HG03139 (cell line): ENCODE results near the gene ADRA2C.

Experiments used
- ATAC-seq: cut with Tn5 transposase; IDR thresholded peaks from one replicate; pipeline ENCODE4 v1.9.1; 2021; ENCODE audit not compliant: unreplicated experiment

Gene ADRA2C

DNA sequence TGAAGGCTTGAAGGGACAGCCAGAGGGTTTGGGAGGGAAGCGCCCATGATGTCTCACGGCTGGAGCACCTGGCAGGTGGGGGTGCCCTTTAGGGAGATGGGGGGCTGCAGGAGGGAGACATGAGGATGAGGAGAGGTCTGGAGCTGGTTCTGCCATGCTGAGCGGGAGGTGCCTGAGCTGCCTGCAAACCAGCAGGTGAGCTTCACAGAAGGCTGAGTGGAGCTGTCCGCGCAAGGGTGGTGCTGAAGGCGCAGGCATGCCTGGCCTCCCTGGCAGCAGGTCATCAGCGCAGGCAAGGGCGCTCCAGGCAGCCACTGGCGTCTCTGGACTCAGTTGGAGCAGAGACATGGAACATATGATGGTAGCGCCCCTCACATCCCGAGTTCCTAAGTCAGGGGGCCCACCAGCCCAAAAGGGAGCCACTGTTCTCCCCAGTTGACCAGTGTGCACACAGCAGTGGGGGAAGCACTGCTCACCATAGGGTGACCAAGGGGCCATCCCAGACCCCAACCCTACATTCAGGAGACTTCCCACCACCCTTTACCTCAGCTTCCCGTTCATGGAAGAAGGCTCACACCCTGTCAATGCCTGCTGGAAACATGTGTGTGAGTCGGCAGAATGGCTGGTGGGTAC, 25.8 kb downstream of the ADRA2C start:
- ATAC-seq: no peak

DNA sequence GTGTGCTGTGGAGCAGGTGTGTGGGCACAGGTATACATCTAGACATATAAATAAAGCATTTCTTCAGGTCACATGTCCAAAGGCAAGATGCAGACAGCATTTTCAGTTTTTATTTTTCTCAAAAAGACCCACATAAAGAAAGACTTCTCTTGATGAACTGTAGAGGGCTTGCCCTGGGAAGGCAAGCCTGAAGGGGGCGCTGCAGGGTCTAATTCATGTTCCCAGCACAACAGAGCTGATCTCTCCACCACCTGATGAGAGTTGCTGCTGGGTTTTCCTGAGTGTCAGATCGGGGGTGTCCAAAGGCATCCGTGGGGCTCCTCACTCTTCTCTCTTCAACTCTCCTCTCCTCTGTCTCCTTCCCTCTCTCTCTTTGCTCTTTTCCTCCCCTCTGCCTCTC, 26.6 kb downstream of the ADRA2C start:
- ATAC-seq: no peak

DNA sequence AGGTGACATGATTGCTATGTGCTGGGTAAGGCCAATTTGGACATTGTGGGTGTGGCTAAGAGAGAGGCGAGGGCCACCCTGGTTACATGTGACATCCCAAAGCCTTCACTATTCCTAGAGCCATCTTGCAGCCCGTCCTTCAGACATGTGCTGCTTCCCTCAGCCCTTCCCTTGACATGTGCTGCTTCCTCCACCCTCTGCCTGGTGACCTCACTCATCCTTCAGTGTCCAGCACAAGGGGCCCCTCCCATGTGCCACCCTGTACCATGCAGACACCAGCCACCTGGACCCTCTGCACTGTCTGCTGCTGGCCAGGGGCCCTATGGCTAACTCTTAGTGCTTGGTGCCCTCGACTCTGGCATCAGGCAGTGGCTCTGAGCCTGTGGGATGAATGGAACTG, 27.4 kb downstream of the ADRA2C start:
- ATAC-seq: no peak

DNA sequence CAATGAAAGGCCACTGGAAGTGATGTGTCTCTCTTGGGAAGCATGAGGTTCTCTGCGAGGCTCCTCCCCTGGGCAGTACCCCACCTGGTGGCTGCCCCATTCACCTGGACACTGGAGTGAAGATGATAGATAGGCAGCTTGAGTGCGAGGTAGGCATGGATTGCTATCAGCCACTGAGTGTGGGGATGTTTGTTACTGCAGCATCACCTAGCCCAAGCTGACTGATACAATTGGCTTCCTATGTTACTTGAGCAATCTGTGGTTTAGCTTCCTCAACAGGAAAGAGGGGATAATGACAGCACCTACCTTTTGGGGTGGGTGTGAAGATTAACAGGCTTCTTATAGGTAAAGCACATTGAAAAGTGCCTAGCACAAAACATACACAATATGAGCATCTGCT, 30.8 kb downstream of the ADRA2C start:
- no peak for ATAC-seq

DNA sequence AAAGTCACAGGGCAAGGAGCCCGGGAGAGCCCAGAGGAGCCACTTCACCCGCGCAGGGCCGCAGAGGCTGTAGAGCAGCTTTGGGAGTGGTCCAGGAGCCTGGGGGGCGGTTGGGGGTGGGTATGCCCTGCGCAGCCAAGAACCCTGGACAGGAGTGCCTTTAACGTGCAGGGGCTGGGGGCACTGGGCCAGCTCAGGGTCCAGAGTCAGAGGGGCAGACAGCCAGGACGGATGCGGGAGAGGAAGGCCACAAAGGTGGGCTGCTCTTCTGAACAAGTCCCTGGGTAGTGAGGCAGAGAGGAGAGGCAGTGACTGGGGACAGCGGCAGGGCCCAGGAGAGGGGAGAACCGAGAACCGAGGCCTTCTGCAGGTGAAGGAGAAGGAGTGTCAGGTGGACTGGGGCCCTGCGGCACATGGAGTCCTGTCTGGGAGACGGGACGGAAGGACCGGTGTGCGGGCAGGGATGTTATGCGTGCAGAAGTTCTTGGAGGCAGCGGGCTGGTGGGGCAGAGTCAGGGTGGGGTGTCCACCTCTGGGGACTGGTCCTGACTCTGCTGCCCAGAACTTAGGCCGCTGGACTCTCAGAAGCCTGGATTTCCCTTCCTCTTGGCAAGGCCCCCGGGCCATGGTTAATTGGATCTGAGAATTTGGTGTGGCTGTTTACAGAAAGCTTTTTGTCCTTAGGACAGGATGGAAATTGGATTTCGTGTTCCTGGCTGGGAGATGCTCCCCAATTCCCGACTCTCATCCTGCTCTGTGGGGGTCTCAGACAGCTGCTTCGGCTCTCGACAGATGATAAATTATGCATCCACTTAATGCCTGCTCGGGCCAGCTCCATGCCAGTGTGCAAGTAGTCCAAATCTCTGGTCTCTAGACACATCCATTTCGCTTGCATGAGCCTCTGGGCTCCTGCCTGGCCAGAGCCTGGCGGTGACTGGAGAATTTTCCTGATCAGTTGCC, 31.9 kb downstream of the ADRA2C start:
- no peak for ATAC-seq

DNA sequence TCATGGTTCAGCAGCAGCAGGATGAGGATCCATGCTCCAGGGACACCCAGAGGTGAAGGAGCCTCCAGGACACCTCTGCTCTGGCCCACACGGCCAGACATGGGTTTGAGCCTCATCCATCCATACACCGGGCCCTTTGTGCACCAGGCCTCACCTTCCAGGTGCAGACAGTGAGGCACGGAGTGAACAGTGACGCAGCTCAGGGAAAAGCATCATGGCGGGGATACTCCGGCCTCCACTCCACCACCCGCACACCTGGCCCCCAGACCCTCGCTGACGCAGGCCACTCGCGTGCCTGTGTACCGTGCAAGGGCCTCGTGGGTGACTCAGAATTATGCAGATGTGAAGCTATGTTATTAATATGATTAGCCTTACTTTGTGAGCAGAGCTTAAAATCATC, 33.3 kb downstream of the ADRA2C start:
- ATAC-seq: no peak

DNA sequence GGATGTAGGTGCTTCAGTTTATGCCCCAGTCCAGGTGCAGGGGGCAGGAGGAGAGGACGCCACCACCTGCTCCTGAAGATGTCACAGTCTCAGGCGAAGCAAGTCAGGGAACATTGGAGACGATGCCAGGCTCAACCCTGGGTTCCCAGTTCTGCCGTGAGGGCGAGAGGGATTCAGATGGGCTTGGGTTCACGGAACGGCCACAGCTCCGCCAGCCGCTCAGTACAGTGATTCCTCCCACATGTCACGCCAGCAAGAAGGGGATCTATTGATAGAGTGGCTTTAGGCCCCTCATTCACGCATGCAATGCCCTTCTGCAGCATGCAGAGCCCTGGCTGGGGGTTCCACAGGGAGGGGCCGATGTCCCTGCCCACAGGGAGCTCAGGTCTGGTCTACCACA, 34.2 kb downstream of the ADRA2C start:
- ATAC-seq: no peak

DNA sequence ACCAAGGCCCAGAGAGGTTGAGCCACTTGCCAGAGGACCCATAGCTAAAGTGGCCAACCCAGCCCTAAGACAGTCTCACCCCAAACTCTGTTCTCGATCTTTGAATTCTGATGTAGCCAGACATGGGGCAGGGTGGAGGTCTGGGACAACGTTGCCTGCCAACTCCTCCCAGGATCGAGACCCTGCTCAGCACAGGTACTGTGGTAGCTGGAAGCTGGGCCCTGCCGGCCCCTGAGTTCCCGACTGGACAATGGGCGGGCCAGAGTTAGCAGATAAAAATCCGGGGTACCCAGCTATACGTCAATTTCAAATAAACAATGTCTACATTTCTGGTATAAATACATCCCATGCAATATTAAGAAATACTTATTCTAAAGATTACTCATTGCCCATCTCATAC, 35.3 kb downstream of the ADRA2C start:
- no peak for ATAC-seq

DNA sequence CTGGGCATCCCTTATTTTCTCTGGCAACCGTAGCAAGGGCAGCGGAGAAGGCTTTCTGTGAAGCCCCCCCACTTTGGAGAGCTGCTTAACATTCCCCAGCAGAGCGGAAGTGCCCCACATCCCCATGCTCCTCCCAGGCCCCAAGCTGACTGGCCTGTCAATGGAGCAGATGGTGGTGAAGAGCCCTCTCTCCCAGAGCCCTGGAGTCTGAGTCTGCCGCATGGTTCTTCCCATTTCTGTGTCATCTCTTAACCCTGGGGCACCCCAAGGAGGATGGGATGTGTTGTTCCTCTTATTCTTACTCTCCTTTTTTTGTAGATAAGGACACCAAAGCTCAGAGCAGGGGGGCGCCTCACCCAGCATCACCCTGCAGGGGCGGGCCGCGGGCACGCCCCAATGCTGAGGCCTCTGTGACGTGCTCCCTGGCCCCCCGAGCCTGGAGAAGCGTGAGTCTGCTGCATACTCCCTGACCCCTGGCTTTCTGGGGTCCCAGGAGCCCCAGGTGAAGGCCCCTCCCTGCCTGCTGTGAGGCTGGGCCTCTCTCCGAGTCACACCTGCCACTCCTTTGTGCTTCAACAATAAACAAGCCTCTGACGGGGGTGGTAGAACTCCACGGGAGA, 35.9 kb downstream of the ADRA2C start:
- no peak for ATAC-seq

DNA sequence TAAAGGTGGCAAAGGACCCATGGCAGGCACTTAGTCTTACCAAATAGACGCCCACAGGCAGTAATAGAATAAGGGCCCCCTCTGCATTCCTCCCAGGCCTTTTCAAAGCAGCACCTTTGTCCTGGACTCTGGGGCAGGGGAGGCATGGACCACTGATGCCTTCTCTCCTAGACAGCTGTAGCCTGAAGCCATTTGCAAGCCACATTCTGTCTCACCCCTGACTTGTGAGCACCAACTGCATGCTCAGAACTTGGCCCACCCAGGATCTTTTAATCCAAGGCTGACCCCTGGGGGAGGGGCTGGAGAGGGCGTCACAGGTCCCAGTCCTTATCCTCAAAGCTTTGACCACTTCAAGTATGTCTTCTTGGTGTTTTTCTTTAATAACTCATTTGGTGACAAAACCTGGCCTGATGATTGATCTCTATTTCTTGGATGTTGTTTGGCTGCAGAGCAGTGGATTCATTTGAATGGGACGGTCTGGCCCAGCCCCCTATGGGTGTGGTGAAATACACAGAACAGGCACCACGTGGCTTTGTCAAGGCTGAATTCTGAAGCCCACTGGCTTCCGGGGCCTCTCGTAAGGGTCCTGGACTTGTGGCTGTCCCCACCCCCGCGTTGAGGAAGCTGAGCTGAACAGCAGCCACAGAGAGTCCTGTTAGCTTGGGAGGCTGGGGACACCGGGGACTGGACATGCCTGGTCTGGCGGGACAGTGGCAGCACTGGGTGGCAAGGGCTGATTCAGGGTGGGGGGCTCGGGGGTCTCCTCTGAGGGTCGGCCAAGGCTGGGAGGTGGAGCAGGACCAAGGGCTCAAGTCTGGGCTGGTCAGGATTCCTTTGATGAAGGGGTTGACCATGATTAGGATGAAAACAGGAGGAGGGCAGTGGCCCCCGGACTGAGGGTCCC, 36.6 kb downstream of the ADRA2C start:
- ATAC-seq: no peak

DNA sequence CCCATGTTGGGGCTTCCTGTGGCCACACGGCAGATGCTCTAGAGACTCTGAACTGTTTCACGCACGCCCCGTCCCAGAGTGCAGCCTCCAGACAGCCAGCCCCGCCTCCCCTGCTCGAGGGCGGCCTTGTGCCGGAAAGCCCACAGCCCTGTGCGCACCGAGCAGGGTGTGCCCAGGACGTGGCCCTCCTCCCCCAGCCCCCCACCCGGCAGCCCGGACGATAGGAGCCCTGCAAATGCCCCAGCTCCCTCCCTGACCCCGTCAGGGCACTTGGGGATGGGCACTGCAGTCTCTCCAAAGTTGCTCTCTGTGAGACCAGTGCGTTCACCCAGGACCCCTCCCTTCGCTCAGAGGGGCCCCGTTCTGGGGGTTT, 37.3 kb downstream of the ADRA2C start:
- no peak for ATAC-seq

DNA sequence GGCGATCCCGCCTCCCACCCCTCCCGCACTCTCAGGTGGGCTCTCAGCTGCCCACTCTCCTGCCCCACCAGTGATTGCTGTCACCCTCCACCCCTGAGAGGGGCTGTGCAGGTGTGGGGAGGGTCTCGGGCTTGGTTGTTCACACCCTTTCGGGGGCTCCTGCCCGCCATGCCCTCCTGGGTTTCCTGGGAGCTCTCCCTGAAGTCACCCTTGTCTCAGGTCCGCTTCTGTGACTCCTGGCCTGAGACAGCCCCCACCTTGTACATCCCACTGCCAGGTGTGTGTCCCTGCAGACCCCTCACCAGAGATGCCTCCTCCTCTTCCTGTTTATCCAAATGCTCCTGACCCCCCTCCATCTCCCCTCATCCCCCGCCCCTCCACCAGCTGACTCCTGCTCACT, 37.8 kb downstream of the ADRA2C start:
- no peak for ATAC-seq

DNA sequence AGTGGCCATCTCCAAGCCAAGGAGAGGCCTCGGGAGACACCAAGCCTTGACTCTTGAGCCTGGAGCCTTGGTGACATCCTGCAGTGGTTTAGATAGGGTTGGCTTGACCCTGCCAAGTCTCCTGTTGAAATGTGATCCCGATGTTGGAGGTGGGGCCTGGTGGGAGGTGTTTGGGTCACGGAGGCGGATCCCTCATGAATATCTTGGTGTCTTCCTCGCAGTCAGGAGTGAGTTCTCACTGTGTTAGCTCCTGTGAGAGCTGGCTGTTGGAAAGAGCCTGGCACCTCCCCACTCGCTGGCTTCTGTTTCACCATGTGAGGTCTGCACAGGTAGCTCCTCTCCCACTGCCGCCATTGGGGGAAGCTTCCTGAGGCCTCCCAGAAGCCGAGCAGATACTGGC, 38.8 kb downstream of the ADRA2C start:
- ATAC-seq: no peak

DNA sequence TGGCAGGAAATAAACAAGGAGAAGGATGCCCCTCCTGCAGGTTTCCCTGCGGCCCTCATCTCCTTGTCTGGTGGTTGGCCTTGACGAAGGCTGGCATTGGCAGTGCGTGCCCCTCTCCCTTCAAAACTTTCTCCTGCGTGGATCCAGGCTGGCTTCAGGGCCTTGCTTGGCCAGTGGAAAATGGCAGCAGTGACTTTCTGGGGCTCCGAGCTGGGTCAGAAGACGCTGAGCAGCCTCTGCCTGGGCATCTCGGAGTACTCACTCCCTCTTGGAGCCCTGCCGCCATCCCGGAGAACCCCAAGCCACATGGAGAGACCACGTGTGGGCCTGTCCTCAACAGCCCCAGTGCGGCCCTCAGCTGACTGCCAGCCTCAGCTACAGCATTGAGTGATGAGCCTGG, 39.5 kb downstream of the ADRA2C start:
- ATAC-seq: no peak

DNA sequence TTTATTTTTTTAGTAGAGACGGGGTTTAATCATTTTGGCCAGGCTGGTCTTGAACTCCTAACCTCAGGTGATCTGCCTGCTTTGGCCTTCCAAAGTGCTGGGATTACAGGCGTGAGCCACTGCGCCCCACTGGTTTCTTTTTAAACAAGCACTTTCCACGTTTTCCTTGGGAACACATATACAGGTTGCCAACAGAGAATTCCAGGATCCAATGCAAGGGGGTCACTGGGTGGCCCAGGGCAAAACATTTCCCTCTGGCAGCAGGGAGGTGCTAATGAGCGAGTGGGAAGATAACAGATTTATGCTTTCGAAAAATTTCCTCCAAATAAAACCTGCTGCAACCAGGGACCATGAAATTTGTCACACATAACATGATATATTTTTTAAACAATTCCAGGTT, 41.1 kb downstream of the ADRA2C start:
- ATAC-seq: no peak

DNA sequence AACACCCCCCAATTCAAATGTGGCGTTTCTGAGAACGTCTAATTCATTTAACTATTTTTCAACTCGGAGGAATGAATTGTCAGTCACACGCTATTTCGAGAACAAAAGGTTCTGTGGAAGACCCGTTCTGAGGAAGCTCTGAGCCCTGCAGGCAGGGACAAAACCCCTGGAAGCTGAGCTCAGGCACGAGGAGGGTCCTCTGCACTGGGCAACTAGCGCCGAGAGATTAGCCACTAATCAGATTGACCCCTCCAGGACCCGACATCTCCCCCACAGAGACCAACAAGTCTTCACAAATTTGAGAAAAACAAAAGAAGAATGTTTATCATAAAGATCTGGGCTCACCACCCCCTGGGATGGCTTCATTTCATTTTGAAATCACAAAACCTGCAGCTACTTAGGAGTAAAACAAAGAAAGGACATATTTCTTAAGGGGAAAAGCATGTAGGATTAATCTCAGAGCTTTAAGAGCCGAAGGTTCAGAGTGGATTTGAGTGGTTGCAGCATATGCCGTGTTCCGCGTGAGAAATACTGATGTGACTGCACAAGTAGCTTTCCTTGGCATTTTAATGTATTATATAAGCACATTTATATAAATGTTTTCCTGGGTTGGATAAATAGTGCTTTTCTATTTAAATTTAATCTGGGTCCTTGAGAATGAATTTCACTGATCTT, 41.8 kb downstream of the ADRA2C start:
- ATAC-seq: no peak

DNA sequence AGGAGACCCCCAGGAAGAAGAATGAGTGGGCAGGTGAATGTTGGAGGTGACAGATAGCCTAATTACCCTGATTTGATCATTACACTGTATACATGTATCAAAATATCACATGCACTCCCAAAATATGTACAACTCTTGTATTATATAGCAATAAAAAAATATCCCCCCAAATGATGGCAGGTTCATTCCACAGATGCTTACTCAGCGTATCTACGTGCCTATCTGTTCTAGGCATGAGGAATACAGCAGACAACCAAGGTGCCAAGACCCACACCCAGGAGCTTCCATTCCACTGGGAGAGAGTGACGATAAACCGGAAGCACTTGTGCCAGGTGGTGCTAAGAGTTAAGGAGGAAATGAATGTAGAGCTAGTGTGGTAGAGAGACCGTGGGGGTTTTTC, 42.4 kb downstream of the ADRA2C start:
- ATAC-seq: no peak

DNA sequence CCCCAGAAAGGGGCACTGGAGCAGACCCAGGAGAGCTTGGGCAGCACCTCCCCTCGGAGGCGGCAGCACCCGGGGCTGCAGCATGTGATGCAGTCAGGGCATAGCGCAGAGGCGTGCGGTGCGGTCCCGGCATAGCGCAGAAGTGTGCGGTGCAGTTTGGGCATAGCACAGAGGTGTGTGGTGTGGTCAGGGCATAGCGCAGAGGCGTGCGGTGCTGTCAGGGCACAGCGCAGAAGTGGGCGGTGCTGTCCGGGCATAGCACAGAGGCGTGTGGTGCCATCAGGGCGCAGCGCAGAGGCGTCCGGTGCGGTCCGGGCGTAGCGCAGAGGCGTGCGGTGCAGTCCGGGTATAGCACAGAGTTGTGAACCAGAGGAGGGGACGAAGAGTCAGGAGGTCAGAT, 42.8 kb downstream of the ADRA2C start:
- ATAC-seq: no peak

DNA sequence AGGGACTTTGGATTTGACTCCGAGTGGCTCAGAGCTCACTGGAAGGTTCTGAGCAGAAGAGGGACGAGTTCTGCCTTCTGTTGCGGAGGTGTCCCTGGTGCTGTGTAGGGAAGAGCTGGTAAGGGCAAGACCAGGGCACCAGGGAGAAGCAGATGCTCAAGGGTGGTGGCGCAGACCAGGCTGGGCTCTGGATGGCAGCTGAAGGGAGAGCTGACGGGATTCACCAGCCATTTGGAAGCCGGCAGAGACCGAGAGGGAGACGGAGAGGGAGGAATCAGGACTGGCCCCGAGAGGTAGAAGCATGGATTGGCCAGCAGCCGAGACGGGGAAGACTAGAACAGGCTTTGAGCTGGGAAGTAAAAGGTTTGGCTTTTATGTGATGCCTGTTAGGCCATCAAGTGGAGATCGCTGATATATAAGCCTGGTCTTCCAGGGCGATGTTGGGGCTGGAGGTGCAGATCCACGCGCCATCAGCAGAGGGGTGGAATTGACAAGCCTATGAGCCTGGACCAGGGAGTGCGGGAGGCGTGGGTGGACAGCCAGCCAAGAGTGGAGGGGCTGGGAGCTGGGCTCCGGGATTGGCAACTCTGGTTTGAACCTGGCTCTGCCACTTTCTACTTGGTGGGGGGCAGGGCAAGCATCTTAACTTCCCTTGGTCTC, 43.4 kb downstream of the ADRA2C start:
- ATAC-seq: no peak

DNA sequence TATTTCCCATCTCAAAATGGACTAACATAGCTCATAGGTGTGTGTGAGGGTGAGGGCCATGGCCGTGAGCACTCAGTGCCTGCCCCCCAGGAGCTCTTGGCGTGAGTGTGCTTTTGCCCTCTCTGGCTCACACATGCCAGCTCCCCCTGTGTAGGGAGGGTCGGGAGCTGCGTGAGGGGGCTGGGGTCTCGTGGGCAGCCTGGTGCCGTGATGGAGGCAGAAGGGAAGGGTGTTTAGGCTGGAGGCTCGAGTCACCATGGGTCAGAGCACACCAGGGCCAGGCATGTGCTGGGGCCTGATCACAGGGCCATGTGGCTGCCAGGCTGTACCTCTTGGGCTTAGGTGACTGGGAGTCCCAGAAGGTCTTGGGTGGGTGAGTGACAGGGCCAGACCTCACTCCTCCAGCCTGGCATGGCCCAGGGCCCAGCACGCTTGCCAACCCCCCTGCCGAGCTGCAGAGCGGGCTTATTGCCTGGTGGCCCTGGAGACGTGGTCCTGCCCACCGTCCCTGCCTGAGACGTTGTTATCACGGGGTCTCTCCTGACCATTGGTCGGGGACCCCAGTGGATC, 44.0 kb downstream of the ADRA2C start:
- no peak for ATAC-seq
